Upper lobe of left lung (tissue), 4 donors: ENCODE data around the gene IGHMBP2.

Source experiments
- CTCF ChIP-seq, 6 experiments: fragments of 450-650 bp in 4 of 6; fragments of 200-600 bp in 2 of 6; sonication (generic) in 2 of 6; IDR thresholded peaks; one replicate each; pipeline ENCODE4 v1.5.1; 2016 to 2019; ENCODE audit warnings: antibody characterized with exemption in 6 of 6
- EP300 ChIP-seq, 4 donors: sonication (generic); formaldehyde crosslinking; IDR thresholded peaks; one replicate each; pipeline ENCODE4 v1.5.1; 2017; ENCODE audit warnings: antibody characterized with exemption in 4 of 4, control low read depth in 2 of 4

GRCh38 chr11:68978931-68979594, 75.4 kb downstream of the IGHMBP2 start:
- TF ChIP-seq EP300 (IDR thresholded peaks at IDR 0.05) (no peak), CTCF (IDR thresholded peaks at IDR 0.05) (no peak)
